Measurements from ENCODE around the gene CLSTN2.

Gene CLSTN2

DNA sequence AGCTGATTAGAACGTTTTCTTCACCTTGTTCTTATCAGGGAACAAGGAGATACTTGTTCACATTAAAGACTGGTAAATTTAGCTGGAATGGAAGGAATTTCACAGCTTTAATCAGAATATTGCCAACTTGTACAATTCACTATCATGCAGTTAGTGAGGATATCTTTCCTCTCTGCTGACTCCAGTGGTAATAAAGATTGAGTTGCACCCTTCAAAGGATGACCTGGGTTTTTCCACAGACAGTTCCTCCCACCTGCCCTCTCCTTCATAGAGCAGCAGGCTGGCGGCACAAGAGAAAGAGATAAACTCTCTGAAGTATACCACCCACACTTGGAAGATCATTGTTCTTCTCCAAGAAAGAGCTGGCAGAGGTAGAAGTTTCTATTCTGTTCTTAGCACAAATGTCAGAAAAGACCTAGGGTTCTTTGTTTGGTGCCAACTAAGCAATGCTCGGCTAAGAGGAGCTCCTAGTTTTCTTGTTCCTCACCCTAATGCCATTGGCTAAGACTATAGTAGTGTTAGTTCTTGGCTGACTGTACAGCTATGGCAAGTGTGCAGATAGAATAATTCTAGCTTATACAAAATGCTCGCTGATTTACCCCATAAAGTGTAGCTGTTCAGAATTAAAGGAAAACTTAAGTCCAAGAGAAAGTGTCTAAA, 169.1 kb downstream of the CLSTN2 start:
- no peaks in the 10 kb centered on the region for H3K36me3 ChIP-seq (ENCODE audit: control insufficient read depth, insufficient read depth, low read length)
- H3K9me3 ChIP-seq (ENCODE audit: control insufficient read depth, low read length): no peaks in the 10 kb centered on the region
- no peaks in the 10 kb centered on the region for H3K4me1 ChIP-seq (ENCODE audit: control insufficient read depth, insufficient read depth, low read length, poor library complexity, severe bottlenecking)
- DNase-seq: no peak
- H3K4me3 ChIP-seq (ENCODE audit: insufficient read depth, low read depth, low read length, poor library complexity, severe bottlenecking): no peak overlapping the region
- H3K27me3 ChIP-seq (replicated peaks; ENCODE audit: control insufficient read depth, insufficient read depth, low read length, poor library complexity, severe bottlenecking): peaks cover 2% of the 10 kb centered on the region
- no peak overlapping the region for H3K27ac ChIP-seq (ENCODE audit: insufficient read depth, low read length, poor library complexity, severe bottlenecking)

DNA sequence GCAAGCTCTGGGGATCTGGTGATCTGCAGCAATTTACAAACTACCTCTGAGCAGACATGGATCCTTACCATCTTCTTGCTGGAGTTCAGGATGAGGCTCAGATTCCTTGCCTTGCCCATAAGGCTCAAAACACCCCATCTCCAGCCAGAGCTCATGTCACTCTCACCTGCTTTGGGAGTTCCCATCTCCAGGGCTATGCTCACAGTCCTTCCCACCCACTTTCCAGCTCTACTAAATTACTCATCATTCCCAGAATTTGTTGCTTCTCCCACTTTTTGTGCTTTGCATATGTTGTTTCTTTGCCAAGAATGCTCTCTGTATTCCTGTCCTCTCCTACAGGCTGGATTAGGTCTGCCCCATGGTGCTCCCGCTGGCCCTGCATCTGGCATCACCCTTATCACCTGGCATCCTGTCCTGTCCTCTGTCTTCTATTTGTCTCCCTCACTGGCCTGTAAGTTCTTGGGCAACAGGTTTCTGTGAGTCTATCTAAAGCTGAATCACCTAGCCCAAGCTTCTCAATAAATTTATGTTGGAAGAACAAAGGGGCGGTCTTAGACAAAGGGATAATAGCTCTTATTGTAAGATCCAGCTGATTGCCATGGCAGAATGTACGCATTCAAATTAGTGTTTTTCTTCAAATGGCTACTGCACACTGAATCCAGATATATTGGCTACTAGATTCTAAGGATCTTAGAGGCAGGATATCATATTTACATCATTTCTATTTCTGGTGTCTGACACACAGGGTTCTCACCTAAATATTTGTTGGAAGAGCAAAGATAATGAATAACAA, 179.2 kb downstream of the CLSTN2 start:
- Histone ChIP-seq H3K27me3 (replicated peaks; ENCODE audit: control insufficient read depth, insufficient read depth, low read length, poor library complexity, severe bottlenecking) (no peaks in the 10 kb centered on the region), H3K36me3 (ENCODE audit: control insufficient read depth, insufficient read depth, low read length) (no peaks in the 10 kb centered on the region), H3K9me3 (ENCODE audit: control insufficient read depth, low read length) (no peaks in the 10 kb centered on the region), H3K27ac (ENCODE audit: insufficient read depth, low read length, poor library complexity, severe bottlenecking) (no peak overlapping the region), H3K4me1 (ENCODE audit: control insufficient read depth, insufficient read depth, low read length, poor library complexity, severe bottlenecking) (no peaks in the 10 kb centered on the region), H3K4me3 (ENCODE audit: insufficient read depth, low read depth, low read length, poor library complexity, severe bottlenecking) (no peak overlapping the region)
- no peak for DNase-seq

- Histone ChIP-seq H3K4me3 (ENCODE audit: insufficient read depth, low read depth, low read length, poor library complexity, severe bottlenecking) (no peak overlapping the region), H3K27me3 (replicated peaks; ENCODE audit: control insufficient read depth, insufficient read depth, low read length, poor library complexity, severe bottlenecking) (no peaks in the 10 kb centered on the region), H3K27ac (ENCODE audit: insufficient read depth, low read length, poor library complexity, severe bottlenecking) (no peak overlapping the region), H3K4me1 (ENCODE audit: control insufficient read depth, insufficient read depth, low read length, poor library complexity, severe bottlenecking) (no peaks in the 10 kb centered on the region), H3K36me3 (ENCODE audit: control insufficient read depth, insufficient read depth, low read length) (no peaks in the 10 kb centered on the region), H3K9me3 (ENCODE audit: control insufficient read depth, low read length) (no peaks in the 10 kb centered on the region)
- no peak for DNase-seq
These were observed 179.8 kb downstream of the CLSTN2 start for GRCh38 chr3:140114789-140115080.

DNA sequence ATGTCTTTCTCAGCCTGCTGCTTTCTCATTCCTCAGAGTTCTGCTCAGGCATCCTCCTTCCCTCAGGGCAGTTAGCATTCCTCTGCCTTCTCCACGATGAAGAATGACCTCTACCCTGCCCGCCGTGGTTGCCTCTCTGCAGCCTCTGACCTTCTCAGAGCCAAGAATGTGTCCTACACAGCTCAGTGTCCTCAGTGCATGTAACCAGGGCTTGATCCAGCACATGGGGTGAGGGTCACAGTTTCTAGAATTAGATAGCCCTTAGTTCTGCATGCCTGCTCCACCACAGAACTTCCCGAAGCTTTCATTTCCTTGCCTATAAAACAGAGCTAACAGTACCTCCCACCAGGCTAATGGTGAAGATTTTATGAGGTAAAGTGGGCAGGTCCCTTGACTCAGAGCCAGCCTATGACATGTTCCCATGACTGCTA, 182.1 kb downstream of the CLSTN2 start:
- Histone ChIP-seq H3K4me3 (ENCODE audit: insufficient read depth, low read depth, low read length, poor library complexity, severe bottlenecking) (no peak overlapping the region), H3K27me3 (replicated peaks; ENCODE audit: control insufficient read depth, insufficient read depth, low read length, poor library complexity, severe bottlenecking) (no peaks in the 10 kb centered on the region), H3K27ac (ENCODE audit: insufficient read depth, low read length, poor library complexity, severe bottlenecking) (no peak overlapping the region), H3K9me3 (ENCODE audit: control insufficient read depth, low read length) (no peaks in the 10 kb centered on the region), H3K36me3 (ENCODE audit: control insufficient read depth, insufficient read depth, low read length) (no peaks in the 10 kb centered on the region), H3K4me1 (ENCODE audit: control insufficient read depth, insufficient read depth, low read length, poor library complexity, severe bottlenecking) (no peaks in the 10 kb centered on the region)
- DNase-seq: no peak

GRCh38 chr3:140122183-140122582, 187.2 kb downstream of the CLSTN2 start:
- H3K27ac ChIP-seq (ENCODE audit: insufficient read depth, low read length, poor library complexity, severe bottlenecking): no peak overlapping the region
- no peak for DNase-seq
- H3K4me1 ChIP-seq (ENCODE audit: control insufficient read depth, insufficient read depth, low read length, poor library complexity, severe bottlenecking): no peaks in the 10 kb centered on the region
- H3K36me3 ChIP-seq (ENCODE audit: control insufficient read depth, insufficient read depth, low read length): no peaks in the 10 kb centered on the region
- H3K27me3 ChIP-seq (replicated peaks; ENCODE audit: control insufficient read depth, insufficient read depth, low read length, poor library complexity, severe bottlenecking): no peaks in the 10 kb centered on the region
- H3K4me3 ChIP-seq (ENCODE audit: insufficient read depth, low read depth, low read length, poor library complexity, severe bottlenecking): no peak overlapping the region
- no peaks in the 10 kb centered on the region for H3K9me3 ChIP-seq (ENCODE audit: control insufficient read depth, low read length)

DNA sequence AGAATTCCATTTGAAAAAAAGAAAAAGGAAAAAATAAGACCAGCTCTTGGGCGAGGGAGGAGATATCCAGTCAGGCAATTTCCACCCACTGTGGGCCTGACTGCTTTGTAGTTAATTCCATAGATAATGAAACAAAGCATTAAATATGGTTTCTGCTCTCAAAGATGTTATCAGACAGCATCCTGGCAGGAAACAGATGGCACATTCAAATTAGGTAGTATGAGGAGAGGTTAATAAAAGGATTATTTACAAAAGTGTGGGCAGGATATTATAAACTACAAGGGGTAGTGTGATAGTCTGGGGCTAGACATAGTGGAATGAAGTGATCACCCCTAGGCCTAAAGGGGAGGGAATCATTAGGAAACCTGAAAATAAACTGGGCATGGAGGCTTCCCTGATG, 193.2 kb downstream of the CLSTN2 start:
- Histone ChIP-seq H3K4me1 (ENCODE audit: control insufficient read depth, insufficient read depth, low read length, poor library complexity, severe bottlenecking) (no peaks in the 10 kb centered on the region), H3K27ac (ENCODE audit: insufficient read depth, low read length, poor library complexity, severe bottlenecking) (no peak overlapping the region), H3K36me3 (ENCODE audit: control insufficient read depth, insufficient read depth, low read length) (no peaks in the 10 kb centered on the region), H3K9me3 (ENCODE audit: control insufficient read depth, low read length) (no peaks in the 10 kb centered on the region), H3K4me3 (ENCODE audit: insufficient read depth, low read depth, low read length, poor library complexity, severe bottlenecking) (no peak overlapping the region), H3K27me3 (replicated peaks; ENCODE audit: control insufficient read depth, insufficient read depth, low read length, poor library complexity, severe bottlenecking) (no peaks in the 10 kb centered on the region)
- DNase-seq: no peak

- no peaks in the 10 kb centered on the region for H3K36me3 ChIP-seq (ENCODE audit: control insufficient read depth, insufficient read depth, low read length)
- H3K27me3 ChIP-seq (replicated peaks; ENCODE audit: control insufficient read depth, insufficient read depth, low read length, poor library complexity, severe bottlenecking): no peaks in the 10 kb centered on the region
- no peak overlapping the region for H3K27ac ChIP-seq (ENCODE audit: insufficient read depth, low read length, poor library complexity, severe bottlenecking)
- H3K4me3 ChIP-seq (ENCODE audit: insufficient read depth, low read depth, low read length, poor library complexity, severe bottlenecking): no peak overlapping the region
- DNase-seq: no peak
- no peaks in the 10 kb centered on the region for H3K9me3 ChIP-seq (ENCODE audit: control insufficient read depth, low read length)
- no peaks in the 10 kb centered on the region for H3K4me1 ChIP-seq (ENCODE audit: control insufficient read depth, insufficient read depth, low read length, poor library complexity, severe bottlenecking)
These were observed 193.6 kb downstream of the CLSTN2 start for GRCh38 chr3:140128631-140129030.

- Histone ChIP-seq H3K4me1 (ENCODE audit: control insufficient read depth, insufficient read depth, low read length, poor library complexity, severe bottlenecking) (no peaks in the 10 kb centered on the region), H3K27me3 (replicated peaks; ENCODE audit: control insufficient read depth, insufficient read depth, low read length, poor library complexity, severe bottlenecking) (no peaks in the 10 kb centered on the region), H3K36me3 (ENCODE audit: control insufficient read depth, insufficient read depth, low read length) (no peaks in the 10 kb centered on the region), H3K9me3 (ENCODE audit: control insufficient read depth, low read length) (no peaks in the 10 kb centered on the region), H3K27ac (ENCODE audit: insufficient read depth, low read length, poor library complexity, severe bottlenecking) (no peak overlapping the region), H3K4me3 (ENCODE audit: insufficient read depth, low read depth, low read length, poor library complexity, severe bottlenecking) (no peak overlapping the region)
- no peak for DNase-seq
These were observed 194.8 kb downstream of the CLSTN2 start for GRCh38 chr3:140129768-140130284.

DNA sequence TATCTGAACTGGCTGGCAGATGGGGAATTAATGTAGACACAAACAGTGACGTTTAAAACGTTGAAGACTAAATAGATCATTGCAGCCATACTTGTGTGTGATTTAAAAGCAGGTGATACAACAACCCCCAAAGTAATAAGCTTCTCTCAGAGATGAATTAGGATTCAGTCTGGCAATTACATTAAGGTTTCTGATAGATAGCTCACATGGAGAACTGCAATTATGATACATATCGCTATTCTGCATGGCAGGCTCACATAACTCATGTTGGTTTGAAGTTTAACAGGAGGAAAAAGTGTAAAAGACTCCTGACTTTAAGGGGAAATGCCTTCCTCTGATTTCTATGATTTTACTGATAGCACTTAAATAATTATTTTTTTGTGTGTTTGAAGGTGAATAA, 196.9 kb downstream of the CLSTN2 start:
- Histone ChIP-seq H3K9me3 (ENCODE audit: control insufficient read depth, low read length) (no peaks in the 10 kb centered on the region), H3K27me3 (replicated peaks; ENCODE audit: control insufficient read depth, insufficient read depth, low read length, poor library complexity, severe bottlenecking) (no peaks in the 10 kb centered on the region), H3K27ac (ENCODE audit: insufficient read depth, low read length, poor library complexity, severe bottlenecking) (no peak overlapping the region), H3K4me3 (ENCODE audit: insufficient read depth, low read depth, low read length, poor library complexity, severe bottlenecking) (no peak overlapping the region), H3K4me1 (ENCODE audit: control insufficient read depth, insufficient read depth, low read length, poor library complexity, severe bottlenecking) (no peaks in the 10 kb centered on the region), H3K36me3 (ENCODE audit: control insufficient read depth, insufficient read depth, low read length) (no peaks in the 10 kb centered on the region)
- no peak for DNase-seq

- Histone ChIP-seq H3K27ac (ENCODE audit: insufficient read depth, low read length, poor library complexity, severe bottlenecking) (no peak overlapping the region), H3K9me3 (ENCODE audit: control insufficient read depth, low read length) (no peaks in the 10 kb centered on the region), H3K4me1 (ENCODE audit: control insufficient read depth, insufficient read depth, low read length, poor library complexity, severe bottlenecking) (no peaks in the 10 kb centered on the region), H3K4me3 (ENCODE audit: insufficient read depth, low read depth, low read length, poor library complexity, severe bottlenecking) (no peak overlapping the region), H3K36me3 (ENCODE audit: control insufficient read depth, insufficient read depth, low read length) (no peaks in the 10 kb centered on the region), H3K27me3 (replicated peaks; ENCODE audit: control insufficient read depth, insufficient read depth, low read length, poor library complexity, severe bottlenecking) (no peaks in the 10 kb centered on the region)
- DNase-seq: no peak
These were observed 199.4 kb downstream of the CLSTN2 start for GRCh38 chr3:140134231-140134965.
